Measurements from ENCODE around the gene LRATD1.
"Not testable (repeated sequence)": the region's sequence is repeated elsewhere in the genome, so short reads cannot be mapped to it uniquely, and the experiment has no call there.

LRATD1 gene, protein sequence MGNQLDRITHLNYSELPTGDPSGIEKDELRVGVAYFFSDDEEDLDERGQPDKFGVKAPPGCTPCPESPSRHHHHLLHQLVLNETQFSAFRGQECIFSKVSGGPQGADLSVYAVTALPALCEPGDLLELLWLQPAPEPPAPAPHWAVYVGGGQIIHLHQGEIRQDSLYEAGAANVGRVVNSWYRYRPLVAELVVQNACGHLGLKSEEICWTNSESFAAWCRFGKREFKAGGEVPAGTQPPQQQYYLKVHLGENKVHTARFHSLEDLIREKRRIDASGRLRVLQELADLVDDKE

DNA sequence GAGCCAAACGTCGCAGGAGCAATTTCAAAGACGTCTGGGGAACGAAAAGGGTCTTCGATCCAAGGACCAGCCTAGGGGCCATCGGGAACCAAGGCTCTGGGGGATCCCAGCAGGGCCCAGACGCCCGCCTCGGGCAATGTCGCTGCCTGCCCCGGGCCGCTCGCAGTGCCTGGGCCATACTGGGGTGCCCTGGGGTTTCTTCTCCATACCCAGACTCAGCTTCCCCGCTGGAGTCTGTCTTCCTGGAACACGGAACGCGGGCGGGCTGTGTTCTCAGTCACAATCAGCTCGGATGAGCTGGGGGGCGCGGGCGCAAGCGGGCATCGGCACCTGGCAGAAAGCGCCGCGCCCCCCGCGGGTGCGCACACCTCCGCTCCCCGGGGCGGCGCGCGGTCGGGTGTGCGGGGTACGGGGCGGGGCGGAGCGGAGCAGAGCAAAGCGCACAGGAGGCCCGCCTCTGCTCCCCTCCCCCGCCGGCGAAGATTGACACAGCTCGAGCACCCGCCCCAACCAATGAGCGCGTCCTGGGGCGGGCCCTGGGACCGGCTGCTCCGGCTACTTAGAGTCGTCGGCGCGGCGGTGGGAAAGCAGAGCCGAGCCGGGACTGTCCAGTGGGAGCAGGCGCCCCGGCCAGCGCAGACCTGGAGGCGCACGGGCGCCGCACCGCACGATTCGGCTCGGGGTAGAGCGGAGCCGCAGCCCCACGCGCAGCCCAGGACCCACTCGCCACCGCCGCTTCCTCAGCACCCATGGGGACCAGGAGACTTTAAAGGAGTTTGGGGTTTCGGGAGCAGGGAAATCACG lies at the start of gene LRATD1:
TSS of gene LRATD1 (plus strand) at position 585 of the 804 bp plus-strand sequence. CDS start 1,263 bp downstream, outside the sequence.
- no peak for DNase-seq (ENCODE audit: low read depth in 2 of 2)

DNA sequence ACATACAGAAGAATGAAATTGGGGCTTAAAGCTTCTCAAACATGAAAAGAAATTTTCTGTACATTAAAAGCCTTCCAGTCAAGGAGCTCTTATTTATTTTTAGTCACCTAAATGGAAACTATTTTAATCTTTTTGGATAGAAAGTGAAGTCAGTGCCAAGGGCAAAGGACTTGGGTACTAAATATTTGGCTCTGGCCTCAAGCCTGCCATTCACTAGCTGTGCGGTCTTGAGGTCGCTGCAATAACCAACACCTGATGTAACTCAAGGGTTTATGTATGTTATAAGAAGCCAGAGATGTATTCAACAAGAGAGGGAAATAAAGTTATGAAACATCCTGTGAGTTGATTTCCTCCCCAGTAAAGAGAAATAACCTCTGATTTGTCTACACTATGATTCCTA lies 49.5 kb upstream of the LRATD1 start:
- no peak for DNase-seq (ENCODE audit: low read depth in 2 of 2)

DNA sequence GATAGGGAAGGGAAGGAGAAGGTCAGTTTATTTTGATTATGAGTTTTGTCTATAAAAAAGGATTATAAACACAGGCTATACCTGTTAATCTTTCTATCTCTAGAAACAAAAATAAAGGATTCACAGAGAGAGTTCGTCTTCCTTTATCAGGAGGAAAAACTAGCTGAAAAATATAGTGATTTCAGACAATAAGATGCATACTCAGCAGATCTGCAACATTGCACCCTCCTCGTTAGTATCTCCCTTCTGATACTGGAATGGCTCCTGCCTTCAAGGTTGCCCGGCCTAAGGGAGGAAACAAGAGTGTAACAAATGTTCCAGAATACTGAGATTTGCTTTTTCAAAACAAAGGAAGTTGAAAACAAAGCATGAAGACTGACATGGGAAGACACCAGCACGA lies 48.7 kb upstream of the LRATD1 start:
- DNase-seq (ENCODE audit: low read depth in 2 of 2), result no peak

DNA sequence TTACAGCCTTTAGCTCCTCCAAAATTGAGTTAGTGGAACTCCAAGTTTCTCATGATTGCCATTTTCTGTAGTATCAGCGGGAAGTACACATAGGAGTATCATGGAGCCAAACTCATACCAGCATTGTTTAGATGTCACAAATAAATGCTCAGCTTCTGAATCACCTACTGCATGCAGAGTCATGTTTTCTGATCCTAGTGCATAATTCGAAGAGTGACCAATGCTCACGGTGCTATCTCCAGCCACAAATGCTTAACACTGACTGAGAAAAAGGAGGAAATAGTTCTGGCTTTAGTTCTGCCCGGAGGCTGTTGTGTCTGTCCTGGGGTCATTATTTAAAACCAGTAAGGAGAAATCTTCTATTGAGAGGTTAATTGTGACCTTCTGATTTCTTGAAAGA lies 45.4 kb upstream of the LRATD1 start:
- DNase-seq (ENCODE audit: low read depth in 2 of 2), result no peak

DNA sequence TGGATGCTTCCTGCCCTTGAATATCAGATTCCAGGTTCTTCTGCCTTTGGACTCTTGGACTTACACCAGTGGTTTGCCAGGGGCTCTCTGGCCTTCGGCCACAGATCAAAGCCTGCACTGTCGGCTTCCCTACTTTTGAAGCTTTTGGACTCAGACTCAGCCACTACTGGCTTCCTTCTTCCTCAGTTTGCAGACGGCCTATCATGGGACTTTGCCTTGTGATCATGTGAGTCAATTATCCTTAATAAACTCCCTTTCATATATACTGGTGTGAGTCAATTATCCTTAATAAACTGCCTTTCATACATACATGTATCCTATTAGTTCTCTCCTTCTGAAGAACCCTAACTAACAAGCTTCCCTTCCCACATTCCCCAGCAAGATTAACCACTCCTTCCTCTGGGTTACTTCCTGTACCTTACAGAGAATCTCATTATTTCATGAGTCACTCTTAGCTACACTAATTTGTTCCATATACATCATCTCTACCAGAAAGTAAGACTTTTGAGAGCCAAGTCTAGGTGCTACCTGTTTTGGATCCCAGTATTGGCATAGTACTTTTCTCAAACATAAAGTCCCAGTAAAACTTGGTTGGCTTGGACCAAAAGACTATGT lies 31.3 kb upstream of the LRATD1 start:
- DNase-seq (ENCODE audit: low read depth in 2 of 2), result no peak

DNA sequence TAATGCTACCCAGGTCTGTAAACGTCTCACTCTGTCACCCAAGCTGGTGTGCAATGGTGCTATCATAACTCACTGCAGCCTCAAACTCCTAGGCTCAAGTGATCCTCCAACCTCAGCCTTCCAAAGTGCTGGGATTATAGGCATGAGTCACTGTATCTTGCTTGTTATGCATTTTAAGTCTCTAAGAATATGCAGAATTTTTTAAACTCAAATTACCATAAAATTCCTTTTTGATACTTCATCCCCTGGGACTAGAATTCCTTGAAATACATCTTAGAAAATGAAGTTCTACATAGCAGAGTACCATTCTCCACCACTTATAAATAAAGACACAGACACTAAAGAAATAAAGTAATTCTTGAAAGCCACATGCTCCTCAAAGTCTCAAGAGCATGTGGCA lies 30.2 kb upstream of the LRATD1 start:
- no peak for DNase-seq (ENCODE audit: low read depth in 2 of 2)

DNA sequence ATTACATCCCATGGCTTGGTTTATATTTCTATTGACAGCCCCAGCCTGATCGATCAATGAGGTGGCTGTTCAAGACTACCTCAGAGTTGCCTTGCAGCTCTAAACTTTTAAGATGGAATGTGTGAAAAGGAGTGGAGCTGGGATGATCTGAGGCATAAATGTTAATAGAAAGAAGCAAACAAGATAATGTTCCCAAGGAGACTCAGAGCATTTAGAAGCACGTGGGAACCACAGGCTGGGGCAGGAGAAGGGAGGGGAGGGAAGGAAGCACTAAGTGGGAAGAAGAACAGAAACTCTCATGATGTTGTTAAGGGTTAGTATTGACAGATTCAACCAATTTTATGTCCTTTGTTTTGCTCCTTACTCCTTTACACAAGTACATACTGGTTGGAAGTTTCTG lies 28.8 kb upstream of the LRATD1 start:
- no peak for DNase-seq (ENCODE audit: low read depth in 2 of 2)

DNA sequence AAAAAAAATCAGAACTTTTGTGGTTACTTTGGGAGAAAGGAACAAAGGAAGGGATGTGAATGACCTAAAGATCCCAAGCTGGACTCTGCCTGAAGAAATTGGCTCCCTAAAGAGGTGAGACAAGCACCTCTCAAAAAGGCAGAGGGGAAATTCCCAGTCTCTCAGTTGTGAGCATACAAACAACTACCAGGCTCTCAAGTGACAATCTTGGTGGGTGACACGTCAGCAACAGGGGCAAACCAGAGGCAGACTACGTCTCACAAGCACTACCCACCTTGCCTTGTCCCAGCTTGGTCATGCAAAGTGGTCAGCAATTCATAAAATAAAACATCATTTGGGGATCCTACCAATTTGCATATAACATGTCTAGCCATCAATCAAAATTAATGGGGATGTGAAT lies 24.3 kb upstream of the LRATD1 start:
- DNase-seq (ENCODE audit: low read depth in 2 of 2), result no peak

DNA sequence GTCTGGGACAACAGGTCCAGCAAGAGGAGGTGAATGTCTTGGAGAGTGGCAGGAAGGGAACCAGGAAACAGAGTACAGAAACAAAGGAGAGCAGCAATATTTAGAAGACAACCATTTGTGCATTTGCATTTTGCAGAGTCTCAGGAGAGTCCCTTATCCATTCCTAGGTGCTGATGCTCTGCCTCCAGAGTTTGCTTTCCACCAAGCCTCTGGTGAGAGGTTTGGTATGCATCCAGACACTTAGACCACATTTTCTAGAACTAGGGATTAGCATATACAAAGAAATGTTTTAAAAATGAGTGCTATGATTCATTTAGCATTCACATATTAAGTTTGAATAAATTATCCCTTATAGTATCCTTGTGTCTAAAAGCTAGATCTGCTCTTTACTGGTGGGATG lies 18.5 kb upstream of the LRATD1 start:
- DNase-seq (ENCODE audit: low read depth in 2 of 2), result no peak

DNA sequence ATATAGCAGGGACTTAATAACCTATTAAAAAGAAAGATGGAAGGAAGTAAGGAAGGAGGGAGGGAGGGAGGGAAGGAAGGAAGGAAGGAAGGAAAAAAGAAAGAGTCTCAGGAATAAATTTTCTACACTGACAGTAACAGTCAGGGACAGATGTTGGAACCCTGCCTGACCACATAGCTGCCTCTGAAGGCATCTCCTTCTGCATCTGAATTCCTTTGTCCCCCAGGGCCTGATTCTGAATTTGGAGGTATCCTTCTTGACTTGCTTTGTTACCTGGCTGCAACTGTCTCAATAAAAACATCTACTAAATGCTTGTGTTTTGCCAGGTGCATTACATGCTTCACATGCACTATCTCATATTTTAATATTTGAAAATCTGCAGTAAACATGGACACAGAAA lies 17.4 kb upstream of the LRATD1 start:
- no peak for DNase-seq (ENCODE audit: low read depth in 2 of 2)

DNA sequence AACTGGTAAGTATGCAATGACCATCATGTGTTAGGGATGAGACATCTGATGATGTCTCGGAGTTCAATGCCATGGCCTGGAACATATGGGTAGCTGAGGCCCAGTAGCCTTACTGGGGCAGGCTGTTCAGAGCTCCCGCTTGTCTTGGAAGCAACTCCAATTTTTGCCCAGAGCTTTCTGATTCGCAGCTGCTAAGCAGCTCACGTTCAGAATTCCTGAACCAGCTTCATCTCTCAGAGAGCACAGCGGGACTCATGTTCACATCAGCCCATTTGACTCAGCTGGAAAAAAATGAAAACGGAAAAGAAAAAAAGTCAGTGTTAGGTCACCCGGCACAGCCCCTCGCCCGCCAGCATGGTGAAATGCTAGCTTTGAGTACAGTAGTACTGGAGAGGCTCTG lies 16.8 kb upstream of the LRATD1 start:
- no peak for DNase-seq (ENCODE audit: low read depth in 2 of 2)

DNA sequence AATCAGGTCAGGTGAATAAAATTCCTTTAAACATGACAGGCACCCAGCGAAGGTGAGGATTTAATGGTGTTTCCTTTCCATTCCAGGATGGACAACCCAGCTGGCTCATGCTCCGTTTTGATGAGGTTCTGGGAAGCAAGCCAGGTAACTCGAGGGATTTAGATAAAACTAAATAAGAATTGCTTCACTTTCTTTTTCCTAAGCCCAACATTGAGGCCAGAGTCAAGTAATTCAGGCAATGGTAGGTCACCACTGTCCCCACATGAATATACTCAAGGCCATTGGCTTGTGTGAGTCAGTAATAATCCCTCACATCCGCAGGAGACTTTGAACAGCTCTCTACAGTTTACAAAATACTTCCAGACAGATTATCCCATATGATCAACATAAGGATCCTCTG lies 16.2 kb upstream of the LRATD1 start:
- no peak for DNase-seq (ENCODE audit: low read depth in 2 of 2)

DNA sequence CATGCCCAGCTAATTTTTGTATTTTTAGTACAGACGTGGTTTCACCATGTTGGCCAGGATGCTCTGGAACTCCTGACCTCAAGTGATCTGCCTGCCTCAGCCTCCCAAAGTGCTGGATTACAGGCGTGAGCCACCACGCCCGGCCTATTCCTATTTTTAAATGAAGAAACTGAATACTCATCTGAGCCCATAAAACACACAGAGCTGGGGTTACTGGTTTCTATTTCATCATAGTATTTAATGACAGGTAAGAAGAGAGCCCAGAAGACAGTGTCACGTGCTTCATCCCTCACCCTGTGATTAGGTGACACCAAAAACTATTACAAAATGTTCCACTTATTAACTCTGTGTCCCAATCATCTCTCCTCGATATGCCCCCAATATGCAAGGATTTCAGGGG lies 15.6 kb upstream of the LRATD1 start:
- DNase-seq (ENCODE audit: low read depth in 2 of 2), result no peak

DNA sequence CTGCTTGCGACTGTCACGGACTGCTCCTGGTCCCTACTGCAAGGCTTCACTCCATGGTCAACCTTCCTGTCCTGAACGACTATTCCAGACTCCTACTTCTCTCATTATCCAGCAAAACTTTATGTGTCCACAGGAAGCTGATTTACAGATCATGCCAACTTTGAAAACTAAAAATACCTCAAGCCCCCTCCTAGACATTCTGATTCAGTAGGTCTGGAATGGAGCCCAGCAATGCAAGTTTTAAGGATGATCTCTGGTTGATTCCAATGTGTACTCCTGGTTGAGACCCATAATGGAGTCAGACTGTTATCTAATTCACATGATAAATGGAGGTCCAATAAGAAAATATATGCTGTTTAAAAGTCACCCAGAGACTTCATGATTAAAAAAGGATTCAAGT lies 13.1 kb upstream of the LRATD1 start:
- no peak for DNase-seq (ENCODE audit: low read depth in 2 of 2)

DNA sequence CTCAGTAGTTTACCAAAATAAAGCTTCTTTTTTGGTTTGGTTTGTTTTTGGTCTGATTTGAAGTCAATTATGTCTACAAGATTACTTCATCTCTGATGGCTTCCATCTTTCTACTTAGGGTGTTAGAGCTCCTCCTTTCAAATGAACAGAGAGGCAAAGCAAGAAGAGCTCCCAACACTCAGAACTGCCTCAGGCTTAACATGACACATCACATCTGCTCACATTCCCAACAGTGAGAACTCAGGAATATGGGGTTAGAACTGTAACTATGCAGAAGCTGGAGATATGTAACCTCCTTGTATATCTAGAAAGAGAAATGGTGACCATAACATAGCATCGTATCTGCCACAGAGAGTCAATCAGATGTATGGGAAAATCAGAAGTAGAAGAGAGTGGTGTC lies 11.4 kb upstream of the LRATD1 start:
- DNase-seq (ENCODE audit: low read depth in 2 of 2), result no peak

DNA sequence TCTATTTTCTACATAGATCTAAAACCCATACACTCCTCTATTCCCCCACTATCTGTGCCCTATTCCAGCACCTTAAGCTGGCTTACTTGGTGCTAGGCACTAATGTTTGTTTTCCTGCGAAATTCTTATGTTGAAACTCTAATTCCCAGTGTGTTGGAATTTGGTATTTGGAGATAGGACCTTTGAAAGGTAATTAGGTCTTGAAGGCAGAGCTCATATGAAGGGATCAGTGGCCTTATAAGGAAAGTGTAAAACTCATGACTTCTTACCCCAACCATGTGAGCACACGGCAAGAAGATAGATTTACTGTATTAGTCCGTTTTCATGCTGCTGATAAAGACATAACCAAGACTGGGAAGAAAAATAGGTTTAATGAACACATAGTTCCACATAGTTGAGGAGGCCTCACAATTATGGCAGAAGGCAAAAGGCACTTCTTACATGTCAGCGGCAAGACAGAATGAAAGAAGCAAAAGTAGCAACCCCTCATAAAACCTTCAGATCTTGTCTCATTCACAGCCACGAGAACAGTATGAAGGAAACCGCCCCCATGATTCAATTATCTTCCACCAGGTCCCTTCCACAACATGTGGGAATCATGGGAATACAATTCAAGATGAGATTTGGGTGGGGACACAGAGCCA lies 10.5 kb upstream of the LRATD1 start:
- no peak for DNase-seq (ENCODE audit: low read depth in 2 of 2)

DNA sequence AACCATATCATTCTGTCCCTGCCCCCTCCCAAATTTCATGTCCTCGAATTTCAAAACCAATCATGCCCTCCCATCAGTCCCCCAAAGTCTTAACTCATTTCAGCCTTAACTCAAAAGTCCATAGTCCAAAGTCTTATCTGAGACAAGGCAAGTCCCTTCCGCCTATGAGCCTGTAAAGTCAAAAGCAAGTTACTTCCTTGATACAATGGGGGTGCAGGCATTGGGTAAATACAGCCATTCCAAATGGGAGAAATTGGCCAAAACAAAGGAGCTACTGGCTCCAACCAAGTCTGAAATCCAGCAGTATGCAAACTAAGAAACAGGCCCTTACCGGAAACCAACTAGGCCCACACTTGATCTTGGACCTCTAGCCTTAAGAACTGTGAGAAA lies 10.0 kb upstream of the LRATD1 start:
- DNase-seq (ENCODE audit: low read depth in 2 of 2), result not testable (repeated sequence)

DNA sequence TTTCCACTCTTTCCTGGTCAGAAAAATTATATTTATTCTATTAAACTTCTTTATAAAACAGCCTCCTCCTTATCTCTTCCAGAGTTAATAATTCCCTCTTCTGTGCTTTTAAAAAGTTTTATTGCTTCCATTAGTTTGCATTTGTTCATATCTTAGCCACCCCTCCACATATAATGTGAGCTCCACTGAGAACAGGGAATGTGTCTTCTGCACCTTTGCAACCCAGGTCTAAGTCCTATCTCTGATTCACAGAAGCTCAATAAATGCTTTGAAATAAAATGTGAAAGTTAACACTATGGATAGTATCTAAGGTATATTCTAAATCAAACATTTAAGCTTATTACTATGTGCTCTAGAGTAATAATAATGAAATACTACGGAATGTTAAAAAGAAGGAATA lies 9.3 kb upstream of the LRATD1 start:
- DNase-seq (ENCODE audit: low read depth in 2 of 2), result no peak

DNA sequence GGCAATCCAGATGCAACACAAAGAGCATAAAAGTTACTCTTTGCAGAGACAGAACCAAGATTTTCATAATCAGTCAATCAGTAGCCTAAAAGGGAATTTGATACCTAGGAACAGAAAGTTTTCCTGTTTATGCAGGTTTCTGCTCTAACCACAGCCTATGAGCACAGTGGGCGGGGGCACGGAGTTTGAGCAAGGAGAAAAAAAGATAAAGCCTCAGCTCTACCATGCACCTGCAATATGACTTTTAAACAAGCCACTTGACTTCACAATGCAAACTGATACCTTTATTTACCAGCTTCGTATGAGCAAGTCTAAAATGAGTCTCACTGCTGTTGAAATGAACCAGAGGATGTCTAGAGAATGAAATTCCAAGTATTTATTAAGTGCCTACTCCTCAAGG lies 5.6 kb upstream of the LRATD1 start:
- DNase-seq (ENCODE audit: low read depth in 2 of 2), result no peak

DNA sequence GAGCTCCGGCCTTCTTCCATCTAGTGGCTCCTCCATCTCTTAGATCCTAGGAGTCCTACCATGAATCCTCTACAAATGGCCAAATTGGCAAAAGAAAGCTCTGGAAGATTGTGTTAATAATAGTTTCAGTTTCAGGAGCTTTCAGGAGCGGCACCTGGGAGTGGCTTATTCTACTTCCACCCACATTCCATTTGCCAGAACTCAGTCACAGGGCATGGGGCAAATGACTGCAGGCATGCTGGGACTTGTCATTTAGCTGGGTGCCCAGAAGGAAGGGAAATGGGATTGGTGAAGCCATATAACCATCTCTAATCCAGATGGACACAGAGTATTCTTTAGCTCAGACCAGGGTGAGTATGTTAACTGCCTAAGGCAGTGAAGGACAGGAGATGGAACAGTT lies 3.6 kb upstream of the LRATD1 start:
- DNase-seq (ENCODE audit: low read depth in 2 of 2), result no peak

DNA sequence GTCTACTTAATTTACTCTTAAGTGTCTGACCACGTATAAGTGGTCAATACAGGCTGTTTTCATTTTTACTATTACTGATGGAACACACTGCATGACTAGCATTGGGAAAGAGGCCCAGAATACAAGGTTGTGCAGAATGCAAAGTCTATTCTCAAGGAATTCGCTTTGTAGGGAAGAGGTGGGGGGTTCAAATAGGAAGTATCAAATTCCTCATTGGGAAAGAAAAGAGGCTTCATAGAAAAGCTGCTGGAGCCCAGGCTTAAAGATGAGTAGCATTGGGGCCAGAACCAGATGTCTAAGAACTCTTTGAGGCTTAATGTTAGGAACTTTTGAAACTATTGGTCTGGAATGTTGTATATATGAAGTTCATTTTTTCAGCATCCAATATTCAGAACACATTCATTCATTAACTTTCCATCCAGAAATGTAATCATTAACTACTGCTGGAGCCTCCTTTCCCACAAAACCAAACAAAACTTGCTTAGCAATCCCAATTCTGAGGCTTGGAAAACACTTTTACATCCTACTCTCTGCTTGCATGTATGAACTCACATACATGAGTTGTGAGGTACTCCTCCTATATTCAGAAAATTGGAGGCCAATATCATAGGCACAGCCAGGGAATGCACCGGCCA lies 994 bp upstream of the LRATD1 start:
- DNase-seq (ENCODE audit: low read depth in 2 of 2), result no peak

DNA sequence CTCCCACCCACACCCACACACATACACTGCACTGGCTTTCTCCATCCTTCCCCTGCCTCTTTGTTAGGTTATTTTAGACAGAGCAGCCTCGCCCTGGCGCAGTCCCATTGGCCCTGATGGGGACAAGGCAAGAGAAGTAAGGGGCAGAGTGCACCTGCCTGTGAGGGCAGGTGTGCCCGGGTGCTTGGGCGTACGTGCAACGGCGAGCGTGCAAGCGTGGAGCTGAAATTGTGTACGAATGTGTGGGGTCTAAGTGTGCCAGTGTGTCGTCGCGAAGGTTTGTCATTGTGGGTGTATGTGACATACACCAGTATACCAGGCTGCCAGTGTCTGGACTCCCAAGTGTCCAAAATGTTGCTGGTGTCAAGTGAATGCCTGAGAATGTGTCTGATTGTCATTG lies 544 bp downstream of the LRATD1 start:
- no peak for DNase-seq (ENCODE audit: low read depth in 2 of 2)

Data from stimulated activated CD4-positive, alpha-beta T cell treated with anti-CD3 and anti-CD28 coated beads, Interleukin-1b, Interleukin-23, amount 100 ng/mL, for 1 hour (primary cell).